ENCODE results near the gene EVA1B. TPM values are rescaled to one million over a fixed set of nuclear protein-coding genes. Genes with fewer than 3 reads are reported as not detected.

EVA1B gene
- total and polyA plus RNA-seq, 2 of the 13 experiments (the other 11 are each of a cell fraction or from before 2014, with no cell fraction given), result 3.9 to 6.6 TPM

DNA sequence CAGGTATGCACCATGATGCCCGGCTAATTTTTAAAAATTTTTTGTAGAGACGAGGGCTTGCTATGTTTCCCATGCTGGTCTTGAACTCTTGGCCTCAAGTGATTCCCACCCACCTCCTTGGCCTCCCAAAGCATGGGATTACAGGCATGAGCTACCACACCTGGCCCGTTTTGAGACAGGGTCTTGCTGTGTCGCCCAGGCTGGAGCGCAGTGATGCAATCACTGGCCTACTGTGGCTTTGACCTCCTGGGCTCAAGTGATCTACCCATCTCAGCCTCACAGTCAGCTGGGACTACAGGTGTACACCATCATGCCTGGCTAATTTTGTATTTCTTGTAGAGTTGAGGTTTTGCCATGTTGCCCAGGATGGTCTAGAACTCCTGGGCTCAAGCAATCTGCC is 24.8 kb downstream of the EVA1B start:
- Histone ChIP-seq H3K4me3 (replicated peaks in 1 of 3; ENCODE audit: insufficient read depth in 1 of 3, low read depth in 2 of 3, low read length in 3 of 3) (no peak overlapping the region), H4K20me1 (ENCODE audit: insufficient read depth, low read length) (no peaks in the 10 kb centered on the region; the same call in 1 of the 2 replicates), H3K36me3 (replicated peaks in 1 of 2; ENCODE audit: control insufficient read depth in 1 of 2, insufficient read depth in 2 of 2, low read length in 2 of 2) (peaks cover 29 to 81% of the 10 kb centered on the region in 2 experiments), H3K79me2 (ENCODE audit: insufficient read depth, low read length) (no peaks in the 10 kb centered on the region), H3K9ac (ENCODE audit: insufficient read depth, low read depth, low read length) (no peak overlapping the region), H3K9me3 (ENCODE audit: low read length) (no peaks in the 10 kb centered on the region), H3K27ac (ENCODE audit: extremely low read length, insufficient read depth, low read length) (no peak overlapping the region), H3K4me2 (ENCODE audit: low read depth, low read length) (no peak overlapping the region), H3K4me1 (ENCODE audit: insufficient read depth, low read length) (peaks cover 17% of the 10 kb centered on the region), H3K27me3 (ENCODE audit: control insufficient read depth in 1 of 2, insufficient read depth in 2 of 2, low read length in 2 of 2) (no peaks in the 10 kb centered on the region), H2AFZ (ENCODE audit: low read length) (no peak overlapping the region)
- CTCF ChIA-PET (ENCODE audit: low intra/inter-chr PET ratio, low total read pairs), result interaction anchor here (0.6 kb wide), 1 partner anchor 68 kb away, joined by 3 read pairs; no protein-coding TSS in a partner anchor
- WGBS (ENCODE audit: low lambda C conversion rate), result 98% methylated on average over 5 of the region's 5 CpGs
- peak; percentile 56; the same call in 1 of the 2 replicates for TF ChIP-seq CEBPB (IDR thresholded peaks at IDR 0.05; ENCODE audit: borderline replicate concordance, low read depth, low read length)
- no peak for TF ChIP-seq TMF1 (CRISPR knock-in tag; IDR thresholded peaks at IDR 0.05; ENCODE audit: low read depth)
- TF ChIP-seq ZNF441 (CRISPR knock-in tag; IDR thresholded peaks at IDR 0.05; ENCODE audit: borderline replicate concordance), result no peak
- TF ChIP-seq ZNF121 (CRISPR knock-in tag; IDR thresholded peaks at IDR 0.05), result peak; percentile 64; the same call in 1 of the 2 replicates
- 0 out of 2 replicates have a peak, but pooled peaks have one; percentile 6 for TF ChIP-seq ATF7 (IDR thresholded peaks at IDR 0.05)
- no peak for TF ChIP-seq ATF7 (CRISPR knock-in tag; IDR thresholded peaks at IDR 0.05)
- in situ Hi-C loops (cut with HindIII; ENCODE audit: extremely low pct_ligation_motif_present, low pct_unique_long_range_greater_than_20kb) (no loop called here), intact Hi-C loops (cut with micrococcal nuclease; ENCODE audit: unreplicated experiment) (no loop called here)
- ATAC-seq (no peak), DNase-seq (ENCODE audit: low spot score) (no peak), FAIRE-seq (no peak)
- BruUV-seq (replicated peaks), result no TSS peak
- POLR2A ChIA-PET, result no interaction called here

DNA sequence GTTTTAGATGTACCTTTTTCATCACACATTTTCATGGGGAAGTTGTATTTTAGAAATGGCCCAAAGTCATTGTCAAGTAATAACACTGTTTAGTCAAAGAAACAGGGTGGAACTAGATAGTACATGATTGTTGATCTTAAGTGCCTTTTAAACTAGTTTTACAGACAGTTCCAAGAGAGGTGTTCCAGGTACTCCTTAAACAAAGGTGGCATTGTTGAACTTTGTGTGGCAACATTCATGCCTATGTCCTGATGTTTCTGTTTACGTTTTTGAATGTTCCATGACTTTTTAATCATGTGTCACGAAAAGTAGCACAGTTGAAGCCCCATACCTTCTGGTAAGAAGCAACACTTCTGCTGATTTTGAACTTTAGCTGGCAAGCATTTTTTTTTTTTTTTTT is 26.4 kb downstream of the EVA1B start:
- H3K27me3 ChIP-seq (ENCODE audit: control insufficient read depth in 1 of 2, insufficient read depth in 2 of 2, low read length in 2 of 2), result no peaks in the 10 kb centered on the region
- FAIRE-seq (no peak), ATAC-seq (no peak), DNase-seq (ENCODE audit: low spot score) (peak; percentile 58)
- no peaks in the 10 kb centered on the region for H3K9me3 ChIP-seq (ENCODE audit: low read length)
- H3K4me1 ChIP-seq (ENCODE audit: insufficient read depth, low read length), result peaks cover 17% of the 10 kb centered on the region
- H3K4me2 ChIP-seq (ENCODE audit: low read depth, low read length), result no peak overlapping the region
- WGBS (ENCODE audit: low lambda C conversion rate), result 76% methylated on average over 2 of the region's 2 CpGs
- H3K4me3 ChIP-seq (replicated peaks in 1 of 3; ENCODE audit: insufficient read depth in 1 of 3, low read depth in 2 of 3, low read length in 3 of 3), result no peak overlapping the region
- H2AFZ ChIP-seq (ENCODE audit: low read length), result no peak overlapping the region
- no peaks in the 10 kb centered on the region for H3K79me2 ChIP-seq (ENCODE audit: insufficient read depth, low read length)
- CTCF ChIA-PET (ENCODE audit: low intra/inter-chr PET ratio, low total read pairs), result no interaction called here
- BruUV-seq (replicated peaks), result no TSS peak
- intact Hi-C loops (cut with micrococcal nuclease; ENCODE audit: unreplicated experiment), result no loop called here
- in situ Hi-C loops (cut with HindIII; ENCODE audit: extremely low pct_ligation_motif_present, low pct_unique_long_range_greater_than_20kb), result no loop called here
- POLR2A ChIA-PET, result no interaction called here
- no peak overlapping the region for H3K27ac ChIP-seq (ENCODE audit: extremely low read length, insufficient read depth, low read length)
- no peaks in the 10 kb centered on the region; the same call in 1 of the 2 replicates for H4K20me1 ChIP-seq (ENCODE audit: insufficient read depth, low read length)
- no peak overlapping the region for H3K9ac ChIP-seq (ENCODE audit: insufficient read depth, low read depth, low read length)
- peaks cover 28 to 79% of the 10 kb centered on the region in 2 experiments for H3K36me3 ChIP-seq (replicated peaks in 1 of 2; ENCODE audit: control insufficient read depth in 1 of 2, insufficient read depth in 2 of 2, low read length in 2 of 2)
- TF ChIP-seq ZNF501 (CRISPR knock-in tag; IDR thresholded peaks at IDR 0.05), result no peak
- no peak for TF ChIP-seq ZMYM2 (CRISPR knock-in tag; IDR thresholded peaks at IDR 0.05)
- TF ChIP-seq KMT2B (CRISPR knock-in tag; IDR thresholded peaks at IDR 0.05), result no peak
- TF ChIP-seq SRSF4 (IDR thresholded peaks at IDR 0.05; ENCODE audit: low read depth, low read length, poor library complexity, severe bottlenecking), result no peak
- no peak for TF ChIP-seq YY1 (IDR thresholded peaks at IDR 0.05; ENCODE audit: insufficient read depth, insufficient replicate concordance, low read depth, low read length)
- TF ChIP-seq MXI1 (IDR thresholded peaks at IDR 0.05; ENCODE audit: borderline replicate concordance, low read depth, low read length), result no peak
- peak; percentile 30; the same call in 1 of the 2 replicates for TF ChIP-seq CEBPB (IDR thresholded peaks at IDR 0.05; ENCODE audit: borderline replicate concordance, low read depth, low read length)
- TF ChIP-seq MEF2D (CRISPR knock-in tag; IDR thresholded peaks at IDR 0.05), result no peak
- TF ChIP-seq, protein P1, sequence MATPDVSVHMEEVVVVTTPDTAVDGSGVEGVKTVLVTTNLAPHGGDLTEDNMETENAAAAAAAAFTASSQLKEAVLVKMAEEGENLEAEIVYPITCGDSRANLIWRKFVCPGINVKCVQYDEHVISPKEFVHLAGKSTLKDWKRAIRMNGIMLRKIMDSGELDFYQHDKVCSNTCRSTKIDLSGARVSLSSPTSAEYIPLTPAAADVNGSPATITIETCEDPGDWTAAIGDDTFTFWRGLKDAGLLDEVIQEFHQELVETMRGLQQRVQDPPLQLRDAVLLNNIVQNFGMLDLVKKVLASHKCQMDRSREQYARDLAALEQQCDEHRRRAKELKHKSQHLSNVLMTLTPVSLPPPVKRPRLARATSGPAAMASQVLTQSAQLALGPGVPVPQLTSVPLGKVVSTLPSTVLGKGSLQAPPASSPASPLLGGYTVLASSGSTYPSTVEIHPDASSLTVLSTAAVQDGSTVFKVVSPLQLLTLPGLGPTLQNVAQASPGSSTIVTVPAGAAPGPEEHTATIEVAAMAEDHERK (CRISPR knock-in tag; IDR thresholded peaks at IDR 0.05; ENCODE audit: low read depth), result no peak
- no peak for TF ChIP-seq KDM6A (CRISPR knock-in tag; IDR thresholded peaks at IDR 0.05; ENCODE audit: low read depth)
- 0 out of 2 replicates have a peak, but pooled peaks have one; percentile 22 for TF ChIP-seq FOXA3 (CRISPR knock-in tag; IDR thresholded peaks at IDR 0.05)
- TF ChIP-seq, protein P2, sequence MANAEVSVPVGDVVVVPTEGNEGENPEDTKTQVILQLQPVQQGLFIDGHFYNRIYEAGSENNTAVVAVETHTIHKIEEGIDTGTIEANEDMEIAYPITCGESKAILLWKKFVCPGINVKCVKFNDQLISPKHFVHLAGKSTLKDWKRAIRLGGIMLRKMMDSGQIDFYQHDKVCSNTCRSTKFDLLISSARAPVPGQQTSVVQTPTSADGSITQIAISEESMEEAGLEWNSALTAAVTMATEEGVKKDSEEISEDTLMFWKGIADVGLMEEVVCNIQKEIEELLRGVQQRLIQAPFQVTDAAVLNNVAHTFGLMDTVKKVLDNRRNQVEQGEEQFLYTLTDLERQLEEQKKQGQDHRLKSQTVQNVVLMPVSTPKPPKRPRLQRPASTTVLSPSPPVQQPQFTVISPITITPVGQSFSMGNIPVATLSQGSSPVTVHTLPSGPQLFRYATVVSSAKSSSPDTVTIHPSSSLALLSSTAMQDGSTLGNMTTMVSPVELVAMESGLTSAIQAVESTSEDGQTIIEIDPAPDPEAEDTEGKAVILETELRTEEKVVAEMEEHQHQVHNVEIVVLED (CRISPR knock-in tag; IDR thresholded peaks at IDR 0.05; ENCODE audit: borderline replicate concordance), result no peak
